ENCODE measurements around the gene TINAGL1.

TINAGL1 gene

DNA sequence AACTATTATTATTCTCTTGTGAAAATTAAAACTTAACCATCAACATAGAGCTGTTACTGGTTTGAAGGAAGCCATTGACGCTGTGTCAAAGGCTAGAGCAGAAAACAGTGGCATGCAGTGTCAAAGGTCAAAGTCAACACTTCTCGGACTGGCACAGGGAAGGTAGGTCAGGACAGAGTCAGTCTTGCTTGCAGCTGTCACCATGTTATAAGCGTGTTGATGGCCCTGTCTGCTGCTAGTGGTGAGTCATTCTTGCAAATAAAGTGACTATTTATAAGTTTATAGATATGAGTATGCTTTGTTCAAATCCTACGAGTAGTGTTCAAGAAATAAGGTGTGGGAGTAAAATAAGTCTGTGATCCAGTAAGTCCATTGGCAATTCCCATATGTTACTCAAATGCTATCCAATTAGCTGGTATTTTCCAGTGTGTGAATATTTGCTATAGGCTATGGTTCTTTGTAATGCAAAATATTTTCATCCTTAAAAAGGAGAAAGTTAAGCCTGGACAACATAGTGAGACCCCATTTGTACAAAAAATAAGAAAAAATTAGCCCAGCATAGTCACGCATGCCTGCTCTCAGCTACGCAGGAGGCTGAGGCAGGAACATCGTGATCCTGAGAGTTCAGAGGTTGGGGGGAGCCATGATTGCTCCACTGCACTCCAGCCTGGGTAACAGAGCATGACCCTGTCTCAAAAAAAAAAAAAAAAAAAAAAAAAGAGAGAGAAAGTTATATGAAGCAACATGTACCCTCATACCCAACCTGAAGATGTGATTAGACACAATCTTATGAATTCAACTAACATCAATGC is 26.3 kb upstream of the TINAGL1 start:
- H3K9me3 ChIP-seq: no peaks in the 10 kb centered on the region
- peak overlapping the region; percentile 67 for H3K4me3 ChIP-seq (ENCODE audit: low read depth, low read length)
- TF ChIP-seq, protein P1, sequence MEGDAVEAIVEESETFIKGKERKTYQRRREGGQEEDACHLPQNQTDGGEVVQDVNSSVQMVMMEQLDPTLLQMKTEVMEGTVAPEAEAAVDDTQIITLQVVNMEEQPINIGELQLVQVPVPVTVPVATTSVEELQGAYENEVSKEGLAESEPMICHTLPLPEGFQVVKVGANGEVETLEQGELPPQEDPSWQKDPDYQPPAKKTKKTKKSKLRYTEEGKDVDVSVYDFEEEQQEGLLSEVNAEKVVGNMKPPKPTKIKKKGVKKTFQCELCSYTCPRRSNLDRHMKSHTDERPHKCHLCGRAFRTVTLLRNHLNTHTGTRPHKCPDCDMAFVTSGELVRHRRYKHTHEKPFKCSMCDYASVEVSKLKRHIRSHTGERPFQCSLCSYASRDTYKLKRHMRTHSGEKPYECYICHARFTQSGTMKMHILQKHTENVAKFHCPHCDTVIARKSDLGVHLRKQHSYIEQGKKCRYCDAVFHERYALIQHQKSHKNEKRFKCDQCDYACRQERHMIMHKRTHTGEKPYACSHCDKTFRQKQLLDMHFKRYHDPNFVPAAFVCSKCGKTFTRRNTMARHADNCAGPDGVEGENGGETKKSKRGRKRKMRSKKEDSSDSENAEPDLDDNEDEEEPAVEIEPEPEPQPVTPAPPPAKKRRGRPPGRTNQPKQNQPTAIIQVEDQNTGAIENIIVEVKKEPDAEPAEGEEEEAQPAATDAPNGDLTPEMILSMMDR (IDR thresholded peaks at IDR 0.05; ENCODE audit: low read depth, low read length): no peak
- H3K27me3 ChIP-seq: no peaks in the 10 kb centered on the region
- H3K4me1 ChIP-seq: no peaks in the 10 kb centered on the region; the same call in 1 of the 2 replicates
- DNase-seq: no peak
- no peaks in the 10 kb centered on the region for H3K36me3 ChIP-seq

DNA sequence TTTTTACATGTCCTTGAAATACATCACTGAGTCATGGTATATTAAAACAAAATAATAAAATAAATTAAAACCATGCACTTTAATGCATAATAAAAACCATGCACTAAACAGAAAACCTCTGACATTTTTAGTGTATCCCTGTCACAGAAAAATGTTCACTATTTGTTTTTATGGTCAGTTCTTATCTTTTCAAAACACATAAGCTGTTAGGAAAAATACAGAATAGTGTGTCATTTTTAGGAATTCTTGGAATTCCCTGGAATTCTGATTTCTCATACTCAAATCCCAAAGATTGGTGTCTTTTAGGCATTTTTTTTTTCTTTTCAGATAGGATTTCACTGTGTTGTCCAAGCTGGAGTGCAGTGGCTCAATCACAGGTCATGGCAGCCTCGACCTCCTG is 25.1 kb upstream of the TINAGL1 start:
- Histone ChIP-seq H3K27me3 (no peaks in the 10 kb centered on the region), H3K4me3 (ENCODE audit: low read depth, low read length) (no peak overlapping the region), H3K9me3 (no peaks in the 10 kb centered on the region), H3K4me1 (no peaks in the 10 kb centered on the region; the same call in 1 of the 2 replicates), H3K36me3 (no peaks in the 10 kb centered on the region)
- TF ChIP-seq, protein P1 (IDR thresholded peaks at IDR 0.05; ENCODE audit: low read depth, low read length): no peak
- DNase-seq: no peak

DNA sequence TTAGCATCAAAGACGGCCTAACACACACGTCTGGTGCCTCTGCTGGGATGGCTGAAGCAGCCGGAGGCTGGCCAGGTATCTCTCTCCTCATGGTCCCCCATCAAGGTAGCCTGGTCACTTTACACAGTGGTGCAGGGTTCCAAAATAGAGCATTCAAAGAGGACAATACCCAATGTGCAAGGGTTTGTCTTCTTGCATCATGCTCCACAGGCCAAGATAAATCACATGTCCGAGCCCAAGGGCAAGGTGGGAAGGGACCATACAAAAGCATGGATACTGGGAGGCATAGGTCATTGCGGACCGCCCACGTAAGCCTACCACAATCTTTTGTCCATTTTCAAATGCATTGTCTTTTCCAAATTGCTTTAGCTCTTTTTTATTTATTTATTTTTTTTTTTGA is 23.8 kb upstream of the TINAGL1 start:
- no peak overlapping the region for H3K4me3 ChIP-seq (ENCODE audit: low read depth, low read length)
- H3K27me3 ChIP-seq: no peaks in the 10 kb centered on the region
- H3K4me1 ChIP-seq: no peaks in the 10 kb centered on the region; the same call in 1 of the 2 replicates
- no peak for DNase-seq
- H3K9me3 ChIP-seq: no peaks in the 10 kb centered on the region
- no peaks in the 10 kb centered on the region for H3K36me3 ChIP-seq
- TF ChIP-seq, protein P1 (IDR thresholded peaks at IDR 0.05; ENCODE audit: low read depth, low read length): no peak

DNA sequence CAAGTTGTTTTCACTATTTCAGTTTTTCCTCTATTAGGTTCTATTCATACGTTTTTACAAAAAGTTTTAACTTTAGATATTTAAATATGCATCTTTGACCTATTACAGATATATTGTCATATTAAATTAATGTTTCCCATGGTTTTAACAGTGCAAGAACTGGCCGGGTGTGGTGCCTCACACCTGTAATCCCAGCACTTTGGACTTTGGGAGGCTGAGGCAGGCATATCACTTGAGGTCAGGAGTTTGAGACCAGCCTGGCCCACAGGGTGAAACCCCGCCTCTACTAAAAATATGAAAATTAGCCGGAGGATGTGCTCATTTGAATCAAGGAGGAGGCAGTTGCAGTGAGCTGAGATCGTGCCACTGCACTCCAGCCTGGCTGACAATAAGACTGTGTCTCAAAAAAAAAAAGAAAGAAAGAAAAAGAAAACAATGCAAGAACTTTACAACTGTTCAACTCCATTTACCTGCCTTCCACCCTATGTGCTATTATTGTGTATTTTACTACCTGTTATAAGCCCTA is 19.8 kb upstream of the TINAGL1 start:
- TF ChIP-seq, protein P1 (IDR thresholded peaks at IDR 0.05; ENCODE audit: low read depth, low read length): no peak
- H3K27me3 ChIP-seq: no peaks in the 10 kb centered on the region

DNA sequence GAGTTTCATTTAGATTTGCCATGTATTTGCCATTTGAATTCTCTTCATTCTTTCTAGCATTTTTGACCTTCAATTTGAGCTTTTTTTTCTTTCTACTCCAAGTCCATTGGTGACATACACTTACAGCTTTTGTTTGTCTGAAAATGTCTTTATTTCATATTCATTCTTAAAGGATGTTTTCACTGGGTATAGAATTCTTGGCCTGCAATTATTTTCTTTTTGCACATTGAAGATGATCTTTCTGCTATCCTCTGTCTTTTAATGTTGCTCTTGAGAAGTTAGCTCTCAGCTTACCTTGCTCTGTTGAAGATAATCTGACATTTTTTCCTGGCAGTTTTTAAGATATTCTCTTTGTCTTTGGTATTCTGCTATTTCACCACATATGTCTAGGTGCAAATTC is 16.6 kb upstream of the TINAGL1 start:
- TF ChIP-seq, protein P1 (IDR thresholded peaks at IDR 0.05; ENCODE audit: low read depth, low read length): no peak
- no peaks in the 10 kb centered on the region for H3K27me3 ChIP-seq
- no peaks in the 10 kb centered on the region for H3K4me1 ChIP-seq
- no peaks in the 10 kb centered on the region for H3K9me3 ChIP-seq
- H3K36me3 ChIP-seq: no peaks in the 10 kb centered on the region
- no peak overlapping the region for H3K4me3 ChIP-seq (ENCODE audit: low read depth, low read length)
- no peak for DNase-seq

More for the DNA sequence above, 19.8 kb upstream of the TINAGL1 start:
- Histone ChIP-seq H3K36me3 (no peaks in the 10 kb centered on the region), H3K4me1 (no peaks in the 10 kb centered on the region), H3K4me3 (ENCODE audit: low read depth, low read length) (no peak overlapping the region), H3K9me3 (no peaks in the 10 kb centered on the region)
- DNase-seq: no peak

DNA sequence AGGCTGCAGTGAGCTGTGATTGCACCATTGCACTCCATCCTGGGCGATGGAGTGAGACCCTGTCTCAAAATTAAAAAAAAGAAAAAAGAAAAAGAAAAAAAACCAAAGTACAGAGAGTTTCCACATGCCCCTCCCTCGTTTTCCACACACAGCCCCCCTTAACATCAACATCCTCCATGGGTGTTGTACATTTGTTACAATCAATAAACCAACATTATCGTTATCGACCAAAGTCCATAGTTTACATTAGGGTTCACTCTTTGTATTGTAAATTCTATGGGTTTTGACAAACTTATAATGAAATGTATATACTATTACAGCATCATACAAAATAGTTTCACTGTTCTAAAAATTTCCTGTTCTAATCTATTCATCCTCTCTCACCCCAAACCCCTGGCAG is 15.9 kb upstream of the TINAGL1 start:
- H3K9me3 ChIP-seq: no peaks in the 10 kb centered on the region
- no peaks in the 10 kb centered on the region for H3K36me3 ChIP-seq
- H3K4me3 ChIP-seq (ENCODE audit: low read depth, low read length): no peak overlapping the region
- TF ChIP-seq, protein P1 (IDR thresholded peaks at IDR 0.05; ENCODE audit: low read depth, low read length): no peak
- no peaks in the 10 kb centered on the region for H3K27me3 ChIP-seq
- DNase-seq: no peak
- H3K4me1 ChIP-seq: no peaks in the 10 kb centered on the region
